SK-N-SH (cell line): ENCODE data around the gene AIF1. TPM values are rescaled to one million over a fixed set of nuclear protein-coding genes. Genes with fewer than 3 reads are reported as not detected.

ENCODE experiments used
- CTCF ChIA-PET: fragments of 300-600, 350-600 bp; formaldehyde crosslinking; extraction: SDS; loops from one replicate; lab custom pipeline; 2021; lab: Yijun Ruan, JAX
- POLR2A ChIA-PET: fragments of 350-600 bp; sonication (Branson Sonifier 250); formaldehyde crosslinking; extraction: SDS; loops from one replicate; lab custom pipeline; 2020; ENCODE audit warnings: antibody characterized with exemption, inconsistent platforms; lab: Yijun Ruan, JAX
- DNase-seq: peaks from one replicate; pipeline ENCODE4 v3.0.0; 2012
- H2AFZ ChIP-seq: fragments of 200-600 bp; sonication (generic); 2 replicates; pipeline ENCODE4 v1.8.1; 2016; ENCODE audit warnings: antibody characterized with exemption, mild to moderate bottlenecking, low read depth
- H3F3A ChIP-seq: fragments of 200-600 bp; sonication (generic); replicated peaks from 2 replicates; pipeline ENCODE3; 2016; ENCODE audit warnings: antibody characterized with exemption, mild to moderate bottlenecking; ENCODE audit not compliant: insufficient read depth
- H3K27ac ChIP-seq, 2 experiments: fragments of 200-500 bp in 1 of 2; fragments of 200-600 bp in 1 of 2; sonication (Bioruptor generic) in 1 of 2; sonication (generic), shearing (Covaris generic) in 1 of 2; 2 replicates each; pipeline versions ENCODE4 v1.5.1 to v1.6.1; 2014 to 2016; ENCODE audit warnings: low read depth in 2 of 2, inconsistent platforms in 1 of 2, low read length in 1 of 2, mild to moderate bottlenecking in 1 of 2, mixed read lengths in 1 of 2
- H3K27me3 ChIP-seq: fragments of 200-600 bp; sonication (generic), shearing (Covaris generic); 2 replicates; pipeline ENCODE4 v1.6.1; 2016; ENCODE audit warnings: mixed run types; ENCODE audit not compliant: insufficient read depth
- H3K36me3 ChIP-seq, 2 experiments: fragments of 200-500 bp in 1 of 2; fragments of 200-600 bp in 1 of 2; sonication (Bioruptor generic) in 1 of 2; sonication (generic) in 1 of 2; replicated peaks in 1 of 2; 2 replicates each; pipeline versions ENCODE3 to v1.5.1; 2014 to 2016; ENCODE audit warnings: low read length in 1 of 2, mild to moderate bottlenecking in 1 of 2; ENCODE audit not compliant: insufficient read depth in 2 of 2, control insufficient read depth in 1 of 2
- H3K4me1 ChIP-seq, 2 experiments: fragments of 200-500 bp in 1 of 2; fragments of 200-600 bp in 1 of 2; sonication (Bioruptor generic) in 1 of 2; sonication (generic), shearing (Covaris generic) in 1 of 2; 2 replicates each; pipeline versions ENCODE4 v1.5.1 to v1.6.1; 2014 to 2016; ENCODE audit warnings: low read depth in 1 of 2, low read length in 1 of 2, mixed run types in 1 of 2; ENCODE audit not compliant: insufficient read depth in 2 of 2, control insufficient read depth in 1 of 2
- H3K4me2 ChIP-seq: fragments of 200-600 bp; sonication (generic), shearing (Covaris generic); 2 replicates; pipeline ENCODE4 v1.6.1; 2017; ENCODE audit warnings: mixed run types
- H3K4me3 ChIP-seq, 2 experiments: fragments of 200-500 bp in 1 of 2; fragments of 200-600 bp in 1 of 2; sonication (Bioruptor generic) in 1 of 2; sonication (generic), shearing (Covaris generic) in 1 of 2; 2 replicates each; pipeline versions ENCODE4 v1.5.1 to v1.8.1; 2014 to 2016; ENCODE audit warnings: low read depth in 2 of 2, inconsistent platforms in 1 of 2, low read length in 1 of 2, mild to moderate bottlenecking in 1 of 2, mixed read lengths in 1 of 2, moderate library complexity in 1 of 2
- H3K79me2 ChIP-seq: fragments of 200-600 bp; sonication (generic); 2 replicates; pipeline ENCODE4 v1.8.1; 2017; ENCODE audit warnings: mild to moderate bottlenecking; ENCODE audit not compliant: insufficient read depth
- H3K9ac ChIP-seq: fragments of 200-600 bp; sonication (generic); 2 replicates; pipeline ENCODE4 v1.6.1; 2017; ENCODE audit warnings: mixed run types
- H3K9me2 ChIP-seq: fragments of 200-600 bp; sonication (generic); 2 replicates; pipeline ENCODE4 v1.6.1; 2017; ENCODE audit warnings: mixed run types
- H3K9me3 ChIP-seq: fragments of 200-600 bp; sonication (generic); 2 replicates; pipeline ENCODE4 v1.6.1; 2017; ENCODE audit warnings: mixed run types, mild to moderate bottlenecking, moderate library complexity
- H4K20me1 ChIP-seq: fragments of 200-600 bp; sonication (generic); 2 replicates; pipeline ENCODE4 v1.6.1; 2017; ENCODE audit warnings: mild to moderate bottlenecking, mixed run types; ENCODE audit not compliant: insufficient read depth
- CHD2 ChIP-seq: fragments of 150-350 bp; IDR thresholded peaks from 2 replicates; pipeline ENCODE4 v1.6.1; 2018; ENCODE audit warnings: low read length; ENCODE audit not compliant: partially characterized antibody
- CTCF ChIP-seq: fragments of 200-600 bp; sonication (generic); IDR thresholded peaks from 2 replicates; pipeline ENCODE4 v1.6.1; 2017; ENCODE audit warnings: antibody characterized with exemption, mild to moderate bottlenecking, moderate library complexity
- EP300 ChIP-seq, 2 experiments: IDR thresholded peaks; 2 replicates each; pipeline versions ENCODE4 v1.4.0 to v1.6.1; 2012; ENCODE audit warnings: borderline replicate concordance in 1 of 2, low read depth in 1 of 2, low read length in 1 of 2
- EZH2phosphoT487 ChIP-seq: fragments of 200-600 bp; sonication (generic); IDR thresholded peaks from 2 replicates; pipeline ENCODE4 v1.6.1; 2017; ENCODE audit warnings: low read depth, mixed run types, mild to moderate bottlenecking, antibody characterized with exemption, moderate library complexity, borderline replicate concordance
- FOXJ3 ChIP-seq: sonication (generic); formaldehyde crosslinking; IDR thresholded peaks from 2 replicates; pipeline ENCODE4 v1.5.1; 2020; ENCODE audit warnings: mild to moderate bottlenecking, missing genetic modification reagents
- FOXM1 ChIP-seq: IDR thresholded peaks from 2 replicates; pipeline ENCODE4 v1.4.0; 2012; ENCODE audit warnings: low read depth, mild to moderate bottlenecking
- GATA2 ChIP-seq: sonication (generic); formaldehyde crosslinking; IDR thresholded peaks from 2 replicates; pipeline ENCODE4 v1.5.0; 2020; ENCODE audit warnings: mild to moderate bottlenecking, missing genetic modification reagents
- JUND ChIP-seq: IDR thresholded peaks from 2 replicates; pipeline ENCODE4 v1.4.0; 2012
- MXI1 ChIP-seq: IDR thresholded peaks from 2 replicates; pipeline ENCODE4 v1.6.1; 2012; ENCODE audit warnings: mild to moderate bottlenecking, low read depth, low read length, improper control_type of control experiment
- PBX3 ChIP-seq: IDR thresholded peaks from 2 replicates; pipeline ENCODE4; 2012
- POLR2AphosphoS5 ChIP-seq: IDR thresholded peaks from 2 replicates; pipeline ENCODE4 v1.6.1; 2012; ENCODE audit warnings: low read depth, low read length
- RCOR1 ChIP-seq: fragments of 150-350 bp; IDR thresholded peaks from 2 replicates; pipeline ENCODE4 v1.6.1; 2017; ENCODE audit warnings: antibody characterized with exemption, low read length
- SIN3A ChIP-seq: IDR thresholded peaks from 2 replicates; pipeline ENCODE4 v1.6.1; 2012; ENCODE audit warnings: low read depth, mild to moderate bottlenecking, low read length, moderate library complexity, borderline replicate concordance
- SMC3 ChIP-seq: IDR thresholded peaks from 2 replicates; pipeline ENCODE4 v1.6.1; 2012; ENCODE audit warnings: low read depth, low read length, improper control_type of control experiment
- TEAD4 ChIP-seq: IDR thresholded peaks from 2 replicates; pipeline ENCODE4 v1.4.0; 2012; ENCODE audit warnings: mild to moderate bottlenecking, borderline replicate concordance; ENCODE audit not compliant: insufficient read depth
- USF1 ChIP-seq: IDR thresholded peaks from 2 replicates; pipeline ENCODE4 v1.4.0; 2012; ENCODE audit warnings: low read depth, borderline replicate concordance
- YY1 ChIP-seq: IDR thresholded peaks from 2 replicates; pipeline ENCODE4 v1.4.0; 2012; ENCODE audit warnings: low read depth, mild to moderate bottlenecking
- WGBS: methylation state at CpG from one replicate; pipeline ENCODE4 v1.1.6; 2017; ENCODE audit warnings: low lambda C conversion rate; 5-methylcytosine and 5-hydroxymethylcytosine counted together
- polyA plus RNA-seq, 3 experiments: library from polyadenylated mRNA; depleted of rRNA; stranded (reverse); fragments of >200 nt; gene quantifications; 2 replicates each; pipeline ENCODE4 v1.2.3, GENCODE V29; 2012

The AIF1 gene
- polyA plus RNA-seq, 1 of the 3 experiments (the other 2 are of a cell fraction), result not detected

GRCh38 chr6:31627690-31628287, 12.8 kb downstream of the AIF1 start:
- WGBS, result 98% methylated on average over 18 of the region's 19 CpGs
- no peaks in the 10 kb centered on the region for H3K9me3 ChIP-seq
- peaks cover 93 to 94% of the 10 kb centered on the region in 2 experiments for H3K36me3 ChIP-seq
- ChIA-PET POLR2A (interaction anchor here (1.3 kb wide), 1 partner anchor 11 kb away, joined by 6 read pairs; no protein-coding TSS in a partner anchor), CTCF (interaction anchor here (0.6 kb wide), 1 partner anchor 18 kb away, joined by 3 read pairs; no protein-coding TSS in a partner anchor)
- no peak overlapping the region for H3K27ac ChIP-seq
- H3K79me2 ChIP-seq, result peaks cover 61% of the 10 kb centered on the region
- H3K9me2 ChIP-seq, result no peaks in the 10 kb centered on the region
- no peaks in the 10 kb centered on the region for H3K27me3 ChIP-seq
- no peak overlapping the region for H2AFZ ChIP-seq
- H3K4me3 ChIP-seq, result no peak overlapping the region
- peaks cover 2% of the 10 kb centered on the region in 2 experiments; a peak in 2 of 4 replicates for H3K4me1 ChIP-seq
- DNase-seq, result peak; percentile 19
- H4K20me1 ChIP-seq, result peaks cover 30% of the 10 kb centered on the region
- TF ChIP-seq FOXM1 (no peak), EP300 (IDR thresholded peaks at IDR 0.05; ENCODE audit: borderline replicate concordance in 1 of 2, low read depth in 1 of 2, low read length in 1 of 2) (no peak)
- no peak overlapping the region for H3K4me2 ChIP-seq
- H3F3A ChIP-seq, result peaks cover 4% of the 10 kb centered on the region
- H3K9ac ChIP-seq, result no peak overlapping the region

- Histone ChIP-seq H3K36me3 (peaks cover 81 to 96% of the 10 kb centered on the region in 2 experiments), H3K9me3 (no peaks in the 10 kb centered on the region), H3F3A (peaks cover 13% of the 10 kb centered on the region), H3K9me2 (no peaks in the 10 kb centered on the region), H3K27ac (no peak overlapping the region), H4K20me1 (peaks cover 19% of the 10 kb centered on the region), H3K4me3 (no peak overlapping the region), H2AFZ (no peak overlapping the region), H3K9ac (no peak overlapping the region), H3K79me2 (peaks cover 49% of the 10 kb centered on the region), H3K27me3 (no peaks in the 10 kb centered on the region), H3K4me1 (no peaks in the 10 kb centered on the region; a peak in 1 of 4 replicates), H3K4me2 (no peak overlapping the region)
- TF ChIP-seq TEAD4 (no peak), SIN3A (no peak), EZH2phosphoT487 (no peak), USF1 (no peak), YY1 (no peak), FOXJ3 (CRISPR knock-in tag) (no peak), JUND (no peak), MXI1 (no peak), CTCF (no peak), PBX3 (no peak), POLR2AphosphoS5 (no peak), CHD2 (no peak), RCOR1 (no peak), GATA2 (CRISPR knock-in tag) (no peak), SMC3 (no peak)
- ChIA-PET POLR2A (interaction anchor here (1.5 kb wide), 1 partner anchor 8 kb away, joined by 3 read pairs; the partner anchor contains the start of gene PRRC2A), CTCF (no interaction called here)
- WGBS, result 89% methylated on average over 7 of the region's 7 CpGs
- no peak for DNase-seq
Observed at GRCh38 chr6:31629014-31629413, 14.0 kb downstream of the AIF1 start.
